Endodermal cell (in vitro differentiated cells): Measurements from ENCODE around the gene TESK1. TPM values are rescaled to one million over a fixed set of nuclear protein-coding genes. Genes with fewer than 3 reads are reported as not detected.

Experiments used
- DNase-seq: peaks from one replicate; pipeline ENCODE4 v3.0.0-alpha.2; 2017
- H3K27ac ChIP-seq: 2 replicates; pipeline ENCODE4 v1.5.1; 2013; ENCODE audit warnings: mild to moderate bottlenecking, low read depth, low read length, moderate library complexity
- H3K27me3 ChIP-seq: 2 replicates; pipeline ENCODE4 v1.6.1; 2013; ENCODE audit warnings: mild to moderate bottlenecking, low read length, moderate library complexity; ENCODE audit not compliant: insufficient read depth, control insufficient read depth, poor library complexity, severe bottlenecking
- H3K36me3 ChIP-seq: 2 replicates; pipeline ENCODE4 v1.7.0; 2013; ENCODE audit warnings: mild to moderate bottlenecking, low read length, moderate library complexity; ENCODE audit not compliant: control insufficient read depth, insufficient read depth
- H3K4me1 ChIP-seq: one replicate; pipeline ENCODE4 v1.7.0; 2013; ENCODE audit warnings: low read length; ENCODE audit not compliant: control insufficient read depth, insufficient read depth
- H3K4me3 ChIP-seq: 2 replicates; pipeline ENCODE4 v1.5.1; 2013; ENCODE audit warnings: mild to moderate bottlenecking, low read length, moderate library complexity
- H3K9ac ChIP-seq: 2 replicates; pipeline ENCODE4 v1.6.1; 2013; ENCODE audit warnings: mild to moderate bottlenecking, low read length, moderate library complexity; ENCODE audit not compliant: poor library complexity, severe bottlenecking; ENCODE audit errors: extremely low read depth
- H3K9me3 ChIP-seq: 2 replicates; pipeline ENCODE4 v1.6.1; 2013; ENCODE audit warnings: mild to moderate bottlenecking, low read length, moderate library complexity; ENCODE audit not compliant: control insufficient read depth
- H3K27ac Mint-ChIP-seq: 2 replicates; pipeline ENCODE4 v1.8.0; 2020; ENCODE audit warnings: mixed read lengths
- H3K27me3 Mint-ChIP-seq: 2 replicates; pipeline ENCODE4 v1.8.0; 2021; ENCODE audit warnings: mild to moderate bottlenecking, mixed read lengths; ENCODE audit not compliant: insufficient read depth
- H3K36me3 Mint-ChIP-seq: 2 replicates; pipeline ENCODE4 v1.8.0; 2020; ENCODE audit warnings: low read depth, mixed read lengths
- H3K4me1 Mint-ChIP-seq: 2 replicates; pipeline ENCODE4 v1.8.0; 2020; ENCODE audit warnings: mixed read lengths
- H3K4me3 Mint-ChIP-seq: 2 replicates; pipeline ENCODE4 v1.8.0; 2020; ENCODE audit warnings: mild to moderate bottlenecking, moderate library complexity, mixed read lengths
- H3K9me3 Mint-ChIP-seq: 2 replicates; pipeline ENCODE4 v1.8.0; 2020; ENCODE audit warnings: mild to moderate bottlenecking, mixed read lengths
- WGBS, 2 experiments: methylation state at CpG; one replicate each; pipeline versions ENCODE4 v1.1.5 to v1.1.7; 2013; ENCODE audit warnings: missing lambda C conversion rate in 2 of 2, mixed read lengths in 1 of 2; ENCODE audit not compliant: insufficient coverage in 1 of 2, insufficient read length in 1 of 2; 5-methylcytosine and 5-hydroxymethylcytosine counted together
- total RNA-seq, 2 donors: library from RNA; stranded (reverse); fragmentation: NEBNext Ultra II Directional in 1 of 2; extraction: Animal tissue kit (Norgen Biotek cat#: 25700) in 1 of 2; gene quantifications; 2 replicates in 1 of 2; 3 replicates in 1 of 2; pipeline ENCODE4 v1.2.1, GENCODE V29; 2021
- TF ChIP-seq, protein P1 (sequence below): fragments of 200-600 bp; sonication (generic); conservative IDR thresholded peaks from 2 replicates; pipeline ENCODE4 v1.5.0; 2021; ENCODE audit warnings: antibody characterized with exemption, mild to moderate bottlenecking

TESK1 gene
- total RNA-seq, 2 donors from 2014 or later = 30.7 to 35.2 TPM

DNA sequence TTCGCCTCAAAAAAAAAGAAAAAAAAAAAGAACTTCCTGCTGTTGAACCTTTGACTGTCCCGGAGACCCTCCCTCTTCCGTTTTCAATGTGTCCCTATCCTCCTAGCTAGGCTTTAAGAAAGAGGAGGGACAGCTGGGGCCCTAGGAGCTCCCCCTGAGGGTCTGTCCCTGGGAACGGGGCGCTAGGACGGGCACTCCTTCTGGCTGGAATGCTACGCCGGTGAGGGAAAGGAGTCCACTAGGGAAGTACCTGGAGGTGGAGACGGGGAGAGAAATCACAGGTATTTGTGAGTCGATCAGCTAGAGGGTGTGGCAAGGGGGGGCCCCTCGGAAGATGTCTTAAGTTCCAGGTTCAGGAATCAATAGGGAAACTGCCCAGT lies 41.1 kb downstream of the TESK1 start:
- Mint-ChIP-seq H3K36me3 (peaks cover 4% of the 10 kb centered on the region), H3K4me1 (peaks cover 3% of the 10 kb centered on the region), H3K4me3 (peak overlapping the region; percentile 80), H3K27me3 (peaks cover 12% of the 10 kb centered on the region), H3K9me3 (peaks cover 2% of the 10 kb centered on the region), H3K27ac (peak overlapping the region; percentile 93)
- DNase-seq = peak; percentile 91
- TF ChIP-seq, protein P1, sequence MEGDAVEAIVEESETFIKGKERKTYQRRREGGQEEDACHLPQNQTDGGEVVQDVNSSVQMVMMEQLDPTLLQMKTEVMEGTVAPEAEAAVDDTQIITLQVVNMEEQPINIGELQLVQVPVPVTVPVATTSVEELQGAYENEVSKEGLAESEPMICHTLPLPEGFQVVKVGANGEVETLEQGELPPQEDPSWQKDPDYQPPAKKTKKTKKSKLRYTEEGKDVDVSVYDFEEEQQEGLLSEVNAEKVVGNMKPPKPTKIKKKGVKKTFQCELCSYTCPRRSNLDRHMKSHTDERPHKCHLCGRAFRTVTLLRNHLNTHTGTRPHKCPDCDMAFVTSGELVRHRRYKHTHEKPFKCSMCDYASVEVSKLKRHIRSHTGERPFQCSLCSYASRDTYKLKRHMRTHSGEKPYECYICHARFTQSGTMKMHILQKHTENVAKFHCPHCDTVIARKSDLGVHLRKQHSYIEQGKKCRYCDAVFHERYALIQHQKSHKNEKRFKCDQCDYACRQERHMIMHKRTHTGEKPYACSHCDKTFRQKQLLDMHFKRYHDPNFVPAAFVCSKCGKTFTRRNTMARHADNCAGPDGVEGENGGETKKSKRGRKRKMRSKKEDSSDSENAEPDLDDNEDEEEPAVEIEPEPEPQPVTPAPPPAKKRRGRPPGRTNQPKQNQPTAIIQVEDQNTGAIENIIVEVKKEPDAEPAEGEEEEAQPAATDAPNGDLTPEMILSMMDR = no peak
- no peaks in the 10 kb centered on the region for H3K36me3 ChIP-seq
- no peaks in the 10 kb centered on the region for H3K4me1 ChIP-seq
- H3K9me3 ChIP-seq = no peaks in the 10 kb centered on the region
- H3K9ac ChIP-seq = peak overlapping the region; percentile 76
- no peak overlapping the region for H3K27ac ChIP-seq
- H3K27me3 ChIP-seq = no peaks in the 10 kb centered on the region
- WGBS, 2 experiments = 5 to 15% methylated on average over 6 to 11 of the region's 11 CpGs
- H3K4me3 ChIP-seq = peak overlapping the region; percentile 98

DNA sequence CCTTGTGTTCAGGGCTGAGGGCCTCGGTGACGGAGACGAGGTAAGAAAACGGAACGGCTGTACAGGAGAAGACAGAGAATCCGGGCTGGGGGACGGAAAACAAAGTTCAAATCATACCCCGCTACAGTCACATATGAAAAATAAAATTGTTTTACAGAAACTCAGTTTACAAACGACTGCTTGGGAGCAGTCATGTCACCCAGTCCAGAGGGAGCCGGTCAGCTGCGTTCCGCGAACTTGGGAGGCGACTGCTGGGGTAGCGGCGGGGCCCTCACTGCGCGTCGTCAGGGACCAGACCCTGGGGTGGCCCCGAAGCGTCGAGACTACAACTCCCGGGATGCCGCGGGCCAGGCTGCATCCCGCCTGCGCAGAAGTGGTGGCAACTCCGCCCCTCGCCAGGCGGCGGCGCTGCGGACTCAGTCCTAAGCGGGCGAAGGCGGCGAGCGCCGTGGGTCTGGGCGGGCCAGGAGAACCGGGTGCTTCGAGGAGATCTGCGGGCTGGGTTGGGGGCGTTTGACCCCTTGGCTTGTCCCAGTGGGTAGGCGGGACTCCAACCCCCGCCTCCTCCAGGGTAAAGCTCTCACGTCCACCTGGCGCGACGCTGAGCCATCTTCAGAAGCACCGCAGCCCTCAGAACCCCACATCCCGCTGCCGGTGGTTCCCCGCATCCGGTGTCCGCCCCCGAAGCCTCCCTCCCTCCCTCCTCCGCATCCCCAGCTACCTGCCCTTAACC lies 41.6 kb downstream of the TESK1 start:
- Histone ChIP-seq H3K9ac (peak overlapping the region; percentile 76), H3K27me3 (no peaks in the 10 kb centered on the region), H3K36me3 (no peaks in the 10 kb centered on the region), H3K9me3 (no peaks in the 10 kb centered on the region), H3K4me1 (no peaks in the 10 kb centered on the region), H3K27ac (peak overlapping the region; percentile 24), H3K4me3 (peak overlapping the region; percentile 98)
- Mint-ChIP-seq H3K27me3 (peaks cover 12% of the 10 kb centered on the region), H3K36me3 (peaks cover 4% of the 10 kb centered on the region), H3K27ac (peak overlapping the region; percentile 93), H3K4me3 (peak overlapping the region; percentile 80), H3K4me1 (peaks cover 3% of the 10 kb centered on the region), H3K9me3 (no peaks in the 10 kb centered on the region)
- TF ChIP-seq, protein P1 = peak; percentile 86
- peak; percentile 97 for DNase-seq
- 0 to 3% methylated on average over 27 to 58 of the region's 58 CpGs for WGBS, 2 experiments

DNA sequence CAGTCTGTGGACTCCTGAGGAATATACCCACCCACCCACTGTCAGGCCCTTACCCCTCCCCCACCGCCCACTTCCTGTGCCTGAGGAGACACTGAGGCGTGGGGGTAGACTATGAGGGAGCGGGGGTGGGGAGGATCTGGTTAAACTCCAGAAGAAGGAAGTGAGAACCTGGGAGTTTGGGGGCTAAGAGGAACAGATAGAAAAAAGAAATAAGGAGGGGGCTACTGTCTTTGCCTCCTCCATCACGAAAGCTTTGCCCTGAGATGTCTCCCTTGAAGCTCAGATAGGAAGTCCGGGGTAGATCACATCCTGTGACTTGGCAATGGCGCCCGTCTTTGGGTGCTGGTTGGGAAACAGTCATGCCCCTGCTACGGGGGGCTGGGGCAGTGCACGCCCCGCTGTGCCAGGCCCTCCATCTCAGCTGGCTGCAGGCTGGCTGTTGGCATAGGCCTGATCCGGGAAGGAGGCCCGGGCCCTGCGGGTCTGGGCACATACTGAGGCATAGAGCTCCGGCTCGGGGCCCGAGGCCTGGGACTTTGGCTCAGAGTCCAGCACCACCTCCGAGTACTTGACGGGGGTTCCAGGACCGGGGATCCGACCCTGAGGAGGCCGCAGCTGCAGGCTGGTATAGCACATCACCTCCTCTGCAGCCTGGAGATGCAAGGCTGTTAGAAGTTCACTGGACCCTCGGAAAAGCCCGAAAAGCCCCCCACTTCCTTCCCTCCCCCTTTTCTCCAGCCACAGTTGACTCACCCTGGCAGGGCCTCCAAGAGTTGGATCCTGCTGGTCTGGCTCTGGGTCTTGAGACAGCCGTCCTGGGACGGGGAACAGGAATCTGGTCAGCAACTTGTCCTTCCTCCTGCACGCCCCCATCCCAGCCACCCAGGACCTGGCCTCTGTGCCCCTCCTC lies 44.6 kb downstream of the TESK1 start:
- no peak overlapping the region for H3K9ac ChIP-seq
- no peak for DNase-seq
- H3K9me3 ChIP-seq = no peaks in the 10 kb centered on the region
- TF ChIP-seq, protein P1 = no peak
- no peaks in the 10 kb centered on the region for H3K27me3 ChIP-seq
- no peaks in the 10 kb centered on the region for H3K36me3 Mint-ChIP-seq
- WGBS, 2 experiments = 92 to 94% methylated on average over 12 to 26 of the region's 26 CpGs
- no peaks in the 10 kb centered on the region for H3K4me1 ChIP-seq
- H3K27me3 Mint-ChIP-seq = peaks cover 12% of the 10 kb centered on the region
- H3K4me3 ChIP-seq = no peak overlapping the region
- H3K4me3 Mint-ChIP-seq = no peak overlapping the region
- H3K36me3 ChIP-seq = no peaks in the 10 kb centered on the region
- H3K4me1 Mint-ChIP-seq = peaks cover 3% of the 10 kb centered on the region
- no peak overlapping the region for H3K27ac ChIP-seq
- H3K27ac Mint-ChIP-seq = no peak overlapping the region
- H3K9me3 Mint-ChIP-seq = no peaks in the 10 kb centered on the region
